Kidney tubule cell (primary cell): ENCODE results near the gene WFDC1.
A peak's percentile ranks its signal among the peaks of the same experiment; 100 is the strongest.

Source experiments
- DNase-seq: peaks from one replicate; pipeline ENCODE4 v3.0.0-alpha.2; 2018; ENCODE audit warnings: low spot score

WFDC1 gene, protein sequence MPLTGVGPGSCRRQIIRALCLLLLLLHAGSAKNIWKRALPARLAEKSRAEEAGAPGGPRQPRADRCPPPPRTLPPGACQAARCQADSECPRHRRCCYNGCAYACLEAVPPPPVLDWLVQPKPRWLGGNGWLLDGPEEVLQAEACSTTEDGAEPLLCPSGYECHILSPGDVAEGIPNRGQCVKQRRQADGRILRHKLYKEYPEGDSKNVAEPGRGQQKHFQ

GRCh38 chr16:84294531-84295142, at the start of gene WFDC1:
TSS of gene WFDC1 (plus strand) at chr16:84294878. CDS start at chr16:84294972, 94 bp downstream.
- no peak for DNase-seq

- no peak for DNase-seq
Measured at GRCh38 chr16:84245956-84246678, 48.6 kb upstream of the WFDC1 start.

DNA sequence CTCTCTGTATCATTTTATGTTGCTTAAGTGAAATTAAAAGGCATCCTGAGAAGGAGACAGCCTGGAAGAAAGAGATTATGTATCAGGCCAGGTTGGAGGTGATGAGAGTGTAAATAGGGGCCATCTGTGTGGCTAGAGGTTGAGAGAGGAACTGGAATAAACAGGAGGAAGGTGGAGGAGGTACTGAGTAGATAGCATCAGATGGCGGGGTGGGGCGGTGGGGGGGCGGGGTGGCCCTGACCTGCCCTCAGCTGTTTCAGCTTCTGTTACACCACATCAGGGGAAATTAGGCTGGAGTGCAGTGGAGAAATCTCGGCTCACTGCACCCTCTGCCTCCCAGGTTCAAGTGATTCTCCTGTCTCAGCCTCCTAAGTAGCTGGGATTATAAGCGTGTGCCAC, 48.0 kb upstream of the WFDC1 start:
- no peak for DNase-seq

- no peak for DNase-seq
Measured at GRCh38 chr16:84247331-84247730, 47.3 kb upstream of the WFDC1 start.

DNA sequence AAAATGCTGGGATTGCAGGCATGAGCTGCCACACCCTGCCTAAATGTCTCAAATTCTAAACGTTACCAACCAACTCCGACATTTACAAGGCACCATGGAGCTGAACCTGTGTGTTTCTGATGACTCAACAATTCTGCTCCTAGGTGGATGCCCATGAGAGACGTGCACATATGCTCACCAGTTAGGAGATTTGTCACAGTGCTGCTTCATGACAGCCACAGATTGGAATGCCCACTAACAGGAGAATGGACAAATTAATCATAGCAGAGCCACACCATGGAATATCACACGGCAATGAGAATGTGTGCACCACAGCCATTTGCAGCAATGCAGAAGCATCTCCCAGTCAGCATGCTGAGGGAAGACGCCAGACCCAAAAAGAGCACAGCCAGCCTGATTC, 46.8 kb upstream of the WFDC1 start:
- DNase-seq, result peak; percentile 93

- no peak for DNase-seq
Measured at GRCh38 chr16:84252184-84252583, 42.5 kb upstream of the WFDC1 start.

GRCh38 chr16:84253173-84253572, 41.5 kb upstream of the WFDC1 start:
- no peak for DNase-seq

DNA sequence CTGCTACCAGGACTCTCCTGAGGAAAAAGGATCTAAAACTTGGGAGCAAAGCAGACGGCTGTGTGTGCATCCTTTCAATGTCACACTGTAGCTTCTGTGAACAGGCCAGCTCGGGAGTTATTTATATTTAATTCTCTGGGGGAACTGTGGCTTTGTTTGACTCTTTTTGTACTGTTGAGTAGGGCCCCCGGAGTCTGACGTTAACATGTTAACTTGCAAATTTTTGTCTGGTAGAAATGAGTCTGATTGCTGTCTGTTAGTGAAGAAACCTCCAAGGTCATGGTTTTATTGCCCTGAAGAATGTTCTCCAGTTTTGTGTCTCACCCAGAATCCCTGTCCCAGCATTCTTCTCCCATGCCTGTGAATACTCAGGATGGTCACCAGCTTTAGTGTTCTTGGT, 40.6 kb upstream of the WFDC1 start:
- DNase-seq, result no peak

DNA sequence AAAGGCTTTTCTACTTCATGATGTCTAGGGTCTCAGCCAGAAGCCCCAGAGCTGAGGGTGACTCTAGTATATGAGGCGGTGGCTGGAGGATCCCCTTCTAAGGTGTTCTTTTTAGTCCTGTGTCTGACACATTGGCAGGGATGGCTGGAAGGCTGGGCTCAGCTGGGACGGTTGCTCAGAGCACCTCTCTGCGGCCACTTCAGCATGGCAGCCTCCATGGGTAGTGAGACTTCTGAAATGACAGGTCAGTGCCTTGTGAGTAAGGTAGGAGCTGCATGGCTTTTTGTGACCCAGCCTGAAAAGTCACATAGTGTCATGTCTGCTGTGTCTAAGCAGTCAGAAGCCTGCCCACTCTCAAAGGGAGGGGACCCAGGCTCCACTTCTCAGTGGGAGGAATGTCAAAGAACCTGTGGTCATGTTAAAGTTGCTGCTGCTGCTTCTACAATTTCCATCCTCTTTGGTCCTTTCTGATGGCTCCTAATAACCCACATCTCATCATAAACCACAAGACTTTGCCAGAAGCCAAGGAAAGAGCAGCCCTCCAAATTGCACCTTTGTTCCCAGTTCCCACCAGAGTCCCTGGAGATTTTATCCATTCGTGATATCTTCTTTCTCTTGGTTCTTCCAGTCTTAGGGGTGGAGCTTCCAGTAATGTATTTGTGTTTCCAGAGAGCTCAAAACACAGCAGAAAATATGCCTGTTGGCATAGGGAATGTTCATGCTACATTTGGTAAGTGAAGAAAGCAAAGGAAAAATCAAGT, 39.4 kb upstream of the WFDC1 start:
- no peak for DNase-seq

DNA sequence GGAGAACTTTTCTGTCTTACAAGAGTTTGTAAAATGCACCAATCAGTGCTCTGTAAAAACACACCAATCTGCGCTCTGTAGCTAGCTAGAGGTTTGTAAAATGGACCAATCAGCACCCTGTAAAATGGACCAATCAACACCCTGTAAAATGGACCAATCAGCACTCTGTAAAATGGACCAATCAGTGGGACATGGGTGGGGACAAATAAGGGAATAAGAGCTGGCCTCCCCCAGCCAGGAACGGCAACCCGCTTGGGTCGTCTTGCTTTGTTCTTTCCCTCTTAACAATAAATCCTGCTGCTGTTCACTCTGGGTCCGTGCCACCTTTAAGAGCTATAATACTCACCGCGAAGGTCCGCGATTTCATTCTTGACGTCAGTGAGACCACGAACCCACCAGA, 36.4 kb upstream of the WFDC1 start:
- no peak for DNase-seq

GRCh38 chr16:84259691-84260090, 35.0 kb upstream of the WFDC1 start:
- no peak for DNase-seq

DNA sequence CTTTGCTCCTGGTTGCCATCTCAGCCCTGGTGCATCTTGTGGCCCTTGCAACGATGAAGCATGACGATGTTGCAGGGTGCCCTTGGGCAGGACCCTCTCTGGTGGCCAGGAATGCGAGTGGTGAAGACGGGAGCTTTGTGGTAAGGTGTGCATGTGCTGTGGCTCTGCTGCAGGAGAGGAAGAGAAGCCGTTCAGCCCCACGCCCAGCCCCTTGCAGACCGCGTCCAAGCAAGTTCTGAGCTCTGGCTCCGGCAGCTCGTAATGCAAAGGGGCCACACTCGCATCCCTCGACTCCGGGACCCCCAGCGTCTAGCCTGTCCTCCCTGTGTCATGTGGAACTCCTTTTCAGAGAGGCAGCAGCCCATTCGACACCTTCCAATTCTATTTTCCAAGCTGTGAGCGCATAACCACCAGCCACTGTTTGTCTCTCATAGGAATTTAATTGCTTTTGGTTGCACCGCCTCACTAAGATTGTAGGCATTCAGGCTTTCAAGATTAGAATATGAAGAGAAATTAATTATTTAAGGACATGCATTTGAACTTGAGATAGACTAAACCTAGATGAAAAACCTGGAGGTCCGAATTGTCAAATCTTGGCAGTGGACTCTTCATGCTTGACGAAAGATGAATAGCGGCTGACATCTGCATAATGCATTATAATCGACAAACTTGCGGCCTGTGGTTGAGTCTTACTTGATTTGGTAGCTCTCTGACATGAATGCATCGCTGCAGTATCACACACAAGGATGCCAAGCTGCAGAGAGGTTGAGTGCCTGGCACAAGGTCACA, 33.7 kb upstream of the WFDC1 start:
- no peak for DNase-seq

DNA sequence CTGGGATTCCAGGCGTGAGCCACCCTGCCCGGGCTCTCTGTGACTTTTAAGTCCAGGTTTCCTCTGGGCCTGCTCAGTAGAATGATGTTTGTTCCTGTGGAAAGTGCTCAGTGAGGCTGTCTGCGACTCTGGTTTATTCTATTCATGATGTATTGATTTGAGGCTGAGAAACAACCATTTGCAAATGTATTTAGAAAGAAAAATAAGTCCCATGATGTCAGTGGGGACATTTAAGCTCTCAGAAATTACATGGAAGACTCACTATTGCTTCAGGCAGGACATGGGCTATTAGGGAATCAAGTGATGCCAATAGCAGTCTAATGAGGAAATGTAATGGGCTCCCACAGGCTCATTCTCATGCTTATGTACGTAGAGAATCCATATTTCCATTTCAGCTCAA, 32.6 kb upstream of the WFDC1 start:
- DNase-seq, result no peak

GRCh38 chr16:84262939-84263338, 31.7 kb upstream of the WFDC1 start:
- no peak for DNase-seq

GRCh38 chr16:84266451-84266850, 28.2 kb upstream of the WFDC1 start:
- DNase-seq, result peak; percentile 61

DNA sequence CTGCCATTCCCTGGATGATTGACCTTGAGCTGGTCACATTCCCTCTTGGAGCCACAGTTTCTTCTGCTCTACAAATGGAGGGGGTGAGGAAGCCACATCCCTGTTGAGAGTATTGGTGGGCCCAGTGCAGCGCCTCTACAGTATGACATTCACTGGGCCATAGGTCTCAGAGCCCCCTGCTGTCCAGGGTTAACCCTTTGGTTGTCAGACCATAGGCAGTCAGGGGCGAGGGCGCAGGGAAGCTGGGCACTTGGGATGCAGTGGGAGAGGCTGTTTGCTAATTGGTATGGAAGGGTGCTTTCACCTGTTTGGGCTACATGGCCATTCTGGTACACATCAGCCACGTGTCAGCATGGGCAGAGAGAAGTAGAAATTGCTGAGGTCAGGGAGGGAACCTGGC, 27.3 kb upstream of the WFDC1 start:
- DNase-seq, result no peak

GRCh38 chr16:84268291-84269040, 26.2 kb upstream of the WFDC1 start:
- peak; percentile 75 for DNase-seq

DNA sequence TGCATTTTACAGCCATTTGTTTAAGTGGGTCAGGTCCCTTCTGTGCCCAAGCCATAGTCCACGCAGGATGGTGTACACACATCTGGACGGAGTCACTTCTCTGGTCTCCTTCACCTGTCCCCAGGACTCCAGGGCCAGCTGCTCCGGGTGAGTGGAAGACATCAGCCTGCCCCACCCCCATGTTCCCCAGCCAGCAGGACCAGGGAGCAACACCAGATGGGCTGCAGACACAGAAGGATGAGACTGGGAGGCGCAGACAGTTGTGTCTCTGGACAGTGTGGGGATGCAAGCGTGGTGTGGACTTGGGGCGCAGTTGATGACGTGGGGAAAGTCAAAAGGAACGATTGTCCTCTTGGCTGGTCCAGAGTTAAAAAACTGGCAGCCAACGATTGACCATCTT, 24.6 kb upstream of the WFDC1 start:
- DNase-seq, result no peak

- no peak for DNase-seq
Measured at GRCh38 chr16:84270531-84270930, 24.1 kb upstream of the WFDC1 start.

GRCh38 chr16:84271037-84271436, 23.6 kb upstream of the WFDC1 start:
- no peak for DNase-seq

DNA sequence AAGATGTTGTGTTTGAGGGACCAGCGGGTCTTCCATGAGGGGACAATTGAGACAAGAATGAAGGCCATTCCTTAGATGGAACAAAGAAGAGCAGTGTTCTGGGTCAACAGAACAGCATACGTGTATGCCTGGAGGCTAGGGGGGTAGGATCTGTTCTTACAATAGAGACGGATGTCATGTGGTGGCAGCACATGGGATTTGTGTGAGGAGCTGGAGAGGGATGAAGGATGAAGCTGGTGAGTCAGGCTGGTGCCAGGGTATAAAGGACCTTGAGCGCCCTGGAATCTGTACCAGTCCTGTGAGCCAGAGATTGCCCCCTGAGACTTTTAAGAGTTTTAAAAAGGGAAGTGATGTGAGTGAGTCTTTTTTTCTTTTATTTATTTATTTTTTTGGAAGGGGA, 22.8 kb upstream of the WFDC1 start:
- no peak for DNase-seq
